Liver (tissue), 3 donors: Measurements from ENCODE around the gene RYR2.

ENCODE experiments used
- CTCF ChIP-seq: fragments of 150-350 bp; IDR thresholded peaks from 2 replicates; pipeline ENCODE4 v1.5.1; 2017; ENCODE audit warnings: improper control_type of control experiment, low read depth, low read length; ENCODE audit not compliant: missing input control
- EGR1 ChIP-seq, 2 donors: IDR thresholded peaks; 2 replicates each; pipeline ENCODE4 v1.6.1; 2016 to 2018; ENCODE audit warnings: antibody characterized with exemption in 2 of 2, low read depth in 2 of 2
- FOXA1 ChIP-seq: IDR thresholded peaks from 2 replicates; pipeline ENCODE4 v1.6.1; 2016; ENCODE audit warnings: antibody characterized with exemption
- GABPA ChIP-seq, 2 donors: IDR thresholded peaks in 1 of 2; conservative IDR thresholded peaks in 1 of 2; 2 replicates each; pipeline ENCODE4 v1.6.1; 2016; ENCODE audit warnings: antibody characterized with exemption in 2 of 2, mild to moderate bottlenecking in 1 of 2, moderate library complexity in 1 of 2
- JUND ChIP-seq, 2 donors: IDR thresholded peaks; 2 replicates each; pipeline ENCODE4 v1.6.1; 2016; ENCODE audit warnings: antibody characterized with exemption in 2 of 2
- MAX ChIP-seq: IDR thresholded peaks from 2 replicates; pipeline ENCODE4 v1.6.1; 2016; ENCODE audit warnings: antibody characterized with exemption
- RAD21 ChIP-seq, 2 donors: IDR thresholded peaks; 2 replicates each; pipeline ENCODE4 v1.6.1; 2016; ENCODE audit warnings: antibody characterized with exemption in 2 of 2, mild to moderate bottlenecking in 2 of 2
- REST ChIP-seq: IDR thresholded peaks from 2 replicates; pipeline ENCODE4 v1.6.1; 2016; ENCODE audit warnings: antibody characterized with exemption, mild to moderate bottlenecking
- SP1 ChIP-seq: IDR thresholded peaks from 2 replicates; pipeline ENCODE4 v1.6.1; 2018; ENCODE audit warnings: antibody characterized with exemption, mild to moderate bottlenecking
- TAF1 ChIP-seq: conservative IDR thresholded peaks from 2 replicates; pipeline ENCODE4 v1.6.1; 2016; ENCODE audit warnings: antibody characterized with exemption, mild to moderate bottlenecking
- YY1 ChIP-seq: IDR thresholded peaks from 2 replicates; pipeline ENCODE4 v1.6.1; 2016; ENCODE audit warnings: antibody characterized with exemption, mild to moderate bottlenecking
- ZBTB33 ChIP-seq: IDR thresholded peaks from 2 replicates; pipeline ENCODE4 v1.6.1; 2016; ENCODE audit warnings: antibody characterized with exemption
- donor health status: healthy.
- donor health status: healthy.

- TF ChIP-seq MAX (no peak), EGR1 (IDR thresholded peaks at IDR 0.05; ENCODE audit: low read depth in 2 of 2) (no peak), CTCF (no peak), ZBTB33 (no peak), RAD21 (IDR thresholded peaks at IDR 0.05) (no peak), SP1 (no peak), JUND (IDR thresholded peaks at IDR 0.05) (no peak), REST (no peak), YY1 (no peak), GABPA (IDR thresholded peaks at IDR 0.05 in 1 of 2, conservative IDR thresholded peaks at IDR 0.05 in 1 of 2) (no peak), TAF1 (no peak), FOXA1 (no peak)
These were observed 184.4 kb downstream of the RYR2 start for GRCh38 chr1:237226177-237226944.
